Trophoblast cell (in vitro differentiated cells and primary cell): ENCODE data around the gene AATK.

Experiments used
- DNase-seq, 2 donors: peaks; one replicate each; pipeline ENCODE4 v3.0.0-alpha.2; 2016
- H2AFZ ChIP-seq: 2 replicates; pipeline ENCODE4 v1.6.1; 2013; ENCODE audit warnings: low read length, moderate library complexity, mild to moderate bottlenecking; ENCODE audit not compliant: insufficient read depth, poor library complexity
- H2AK5ac ChIP-seq: 2 replicates; pipeline ENCODE4 v1.6.1; 2013; ENCODE audit warnings: mild to moderate bottlenecking, low read length
- H2BK120ac ChIP-seq: 2 replicates; pipeline ENCODE4 v1.6.1; 2013; ENCODE audit warnings: low read length, mild to moderate bottlenecking, moderate library complexity; ENCODE audit not compliant: insufficient read depth, poor library complexity
- H2BK12ac ChIP-seq: 2 replicates; pipeline ENCODE4 v1.6.1; 2013; ENCODE audit warnings: mild to moderate bottlenecking, low read length, moderate library complexity
- H2BK5ac ChIP-seq: 2 replicates; pipeline ENCODE4 v1.6.1; 2013; ENCODE audit warnings: low read length, low read depth, moderate library complexity, mild to moderate bottlenecking; ENCODE audit not compliant: poor library complexity
- H3K14ac ChIP-seq: 2 replicates; pipeline ENCODE4 v1.6.1; 2013; ENCODE audit warnings: mild to moderate bottlenecking, low read length
- H3K18ac ChIP-seq: 2 replicates; pipeline ENCODE4 v1.6.1; 2013; ENCODE audit warnings: mild to moderate bottlenecking, low read length
- H3K23ac ChIP-seq: 2 replicates; pipeline ENCODE4 v1.6.1; 2013; ENCODE audit warnings: low read length
- H3K27ac ChIP-seq: 2 replicates; pipeline ENCODE4 v1.5.1; 2013; ENCODE audit warnings: low read depth, mild to moderate bottlenecking, inconsistent platforms, low read length, moderate library complexity
- H3K27me3 ChIP-seq: 2 replicates; pipeline ENCODE4 v1.6.1; 2013; ENCODE audit warnings: inconsistent platforms, mild to moderate bottlenecking, low read length, moderate library complexity; ENCODE audit not compliant: insufficient read depth
- H3K36me3 ChIP-seq, 2 experiments: 1 replicate in 1 of 2; 2 replicates in 1 of 2; pipeline ENCODE4 v1.6.1; 2013; ENCODE audit warnings: low read length in 2 of 2, mild to moderate bottlenecking in 2 of 2, moderate library complexity in 1 of 2; ENCODE audit not compliant: insufficient read depth in 2 of 2, control insufficient read depth in 1 of 2
- H3K4ac ChIP-seq: 2 replicates; pipeline ENCODE4 v1.6.1; 2013; ENCODE audit warnings: low read depth, mild to moderate bottlenecking, low read length, moderate library complexity
- H3K4me1 ChIP-seq, 2 experiments: 1 replicate in 1 of 2; 2 replicates in 1 of 2; pipeline ENCODE4 v1.6.1; 2013; ENCODE audit warnings: low read length in 2 of 2, mild to moderate bottlenecking in 2 of 2, moderate library complexity in 1 of 2; ENCODE audit not compliant: insufficient read depth in 2 of 2, control insufficient read depth in 1 of 2
- H3K4me2 ChIP-seq: 2 replicates; pipeline ENCODE4 v1.6.1; 2013; ENCODE audit warnings: inconsistent platforms, mild to moderate bottlenecking, low read length, moderate library complexity
- H3K4me3 ChIP-seq: 2 replicates; pipeline ENCODE4 v1.5.1; 2013; ENCODE audit warnings: mild to moderate bottlenecking, low read depth, low read length, inconsistent platforms
- H3K79me1 ChIP-seq: one replicate; pipeline ENCODE4 v1.6.1; 2013; ENCODE audit warnings: low read length
- H3K79me2 ChIP-seq: 2 replicates; pipeline ENCODE4 v1.6.1; 2013; ENCODE audit warnings: low read length, mild to moderate bottlenecking; ENCODE audit not compliant: control insufficient read depth, insufficient read depth, poor library complexity
- H3K9ac ChIP-seq: 2 replicates; pipeline ENCODE4 v1.6.1; 2013; ENCODE audit warnings: mild to moderate bottlenecking, low read length
- H3K9me3 ChIP-seq: 2 replicates; pipeline ENCODE4 v1.6.1; 2013; ENCODE audit warnings: low read depth, mild to moderate bottlenecking, control low read depth, inconsistent platforms, low read length; ENCODE audit not compliant: insufficient read depth
- H4K12ac ChIP-seq: 2 replicates; pipeline ENCODE4 v1.6.1; 2013; ENCODE audit warnings: low read depth, mild to moderate bottlenecking, low read length, moderate library complexity
- H4K8ac ChIP-seq: 2 replicates; pipeline ENCODE4 v1.6.1; 2013; ENCODE audit warnings: low read depth, mild to moderate bottlenecking, low read length, moderate library complexity
- H4K91ac ChIP-seq: one replicate; pipeline ENCODE4 v1.6.1; 2013; ENCODE audit warnings: low read depth, mild to moderate bottlenecking, low read length, moderate library complexity
- WGBS: extraction: QIAGEN DNeasy Blood & Tissue Kit; methylation state at CpG from one replicate; pipeline ENCODE4 v1.1.7; 2013; ENCODE audit warnings: missing lambda C conversion rate; ENCODE audit not compliant: insufficient read length, insufficient coverage; ENCODE audit errors: extremely low coverage; 5-methylcytosine and 5-hydroxymethylcytosine counted together

The AATK gene

DNA sequence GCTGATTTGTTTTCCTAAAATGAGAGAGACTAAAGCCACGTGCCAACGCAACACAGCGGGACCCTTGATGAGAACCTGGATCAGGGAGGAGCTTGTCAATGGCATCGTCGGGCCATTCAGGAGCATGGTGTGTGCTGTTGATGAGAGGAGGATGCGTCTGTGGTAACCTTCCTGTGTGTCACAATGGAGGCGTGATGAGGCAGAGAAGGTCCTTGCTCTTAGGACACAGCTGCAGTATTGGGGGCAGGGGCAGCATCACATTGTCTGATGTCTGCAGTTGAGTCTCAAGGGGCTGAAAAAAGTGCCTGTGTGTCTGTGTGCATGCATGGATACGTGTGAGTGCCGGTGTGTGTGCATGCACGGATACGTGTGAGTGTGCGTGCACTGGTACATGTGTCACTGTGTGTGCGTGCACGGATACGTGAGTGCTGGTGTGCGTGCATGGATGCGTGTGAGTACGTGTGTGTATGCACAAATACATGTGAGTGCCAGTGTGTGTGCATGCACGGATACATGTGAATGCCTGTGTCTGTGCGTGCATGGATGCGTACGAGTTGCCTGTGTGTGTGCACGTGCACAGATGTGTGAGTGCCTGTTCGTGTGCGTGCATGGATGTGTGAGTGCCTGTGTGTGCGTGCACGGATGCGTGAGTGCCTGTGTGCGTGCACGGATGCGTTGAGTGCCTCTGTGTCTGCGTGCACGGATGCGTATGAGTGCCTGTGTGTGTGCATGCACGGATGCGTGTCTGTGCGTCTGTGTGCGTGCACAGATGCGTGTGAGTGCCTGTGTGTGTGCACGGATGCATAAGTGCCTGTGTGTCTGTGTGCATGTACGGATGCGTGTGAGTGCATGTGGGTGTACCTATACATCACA lies 91.8 kb downstream of the AATK start:
- H4K8ac ChIP-seq = no peak overlapping the region
- H3K23ac ChIP-seq = no peak overlapping the region
- no peak overlapping the region for H2BK5ac ChIP-seq
- H2AK5ac ChIP-seq = no peak overlapping the region
- H2BK12ac ChIP-seq = no peak overlapping the region
- H2AFZ ChIP-seq = no peak overlapping the region
- H3K4me2 ChIP-seq = no peak overlapping the region
- H3K27me3 ChIP-seq = no peaks in the 10 kb centered on the region
- no peak overlapping the region for H4K91ac ChIP-seq
- no peaks in the 10 kb centered on the region for H3K79me1 ChIP-seq
- H3K4me3 ChIP-seq = peak overlapping the region; percentile 52
- no peak overlapping the region for H3K4ac ChIP-seq
- H3K4me1 ChIP-seq = peaks cover 9 to 10% of the 10 kb centered on the region in 2 experiments
- no peak for DNase-seq
- H3K14ac ChIP-seq = no peak overlapping the region
- no peak overlapping the region for H3K27ac ChIP-seq
- no peak overlapping the region for H3K18ac ChIP-seq
- H4K12ac ChIP-seq = no peak overlapping the region
- H3K9ac ChIP-seq = no peak overlapping the region
- peaks cover 17 to 19% of the 10 kb centered on the region in 2 experiments for H3K36me3 ChIP-seq
- H3K9me3 ChIP-seq = peaks cover 5% of the 10 kb centered on the region
- no peak overlapping the region for H2BK120ac ChIP-seq
- WGBS = no CpG with 5 or more reads among the region's 42 CpGs
- H3K79me2 ChIP-seq = no peaks in the 10 kb centered on the region

- Histone ChIP-seq H4K12ac (no peak overlapping the region), H3K27me3 (no peaks in the 10 kb centered on the region), H3K4me3 (no peak overlapping the region), H4K8ac (no peak overlapping the region), H3K79me2 (no peaks in the 10 kb centered on the region), H2BK12ac (no peak overlapping the region), H3K9ac (no peak overlapping the region), H2AFZ (no peak overlapping the region), H3K79me1 (no peaks in the 10 kb centered on the region), H3K14ac (no peak overlapping the region), H3K36me3 (peaks cover 32 to 36% of the 10 kb centered on the region in 2 experiments), H3K18ac (peak overlapping the region; percentile 16), H3K4me2 (no peak overlapping the region), H3K4me1 (peaks cover 9 to 10% of the 10 kb centered on the region in 2 experiments), H3K9me3 (peaks cover 5% of the 10 kb centered on the region), H2BK120ac (no peak overlapping the region), H3K4ac (no peak overlapping the region), H2AK5ac (no peak overlapping the region), H3K23ac (no peak overlapping the region), H4K91ac (peak overlapping the region; percentile 10), H3K27ac (peak overlapping the region; percentile 18), H2BK5ac (no peak overlapping the region)
- peak; percentile 80 to 84 for DNase-seq
- WGBS = no CpG with 5 or more reads among the region's 39 CpGs
These were observed 94.0 kb downstream of the AATK start for GRCh38 chr17:81071761-81072741.

DNA sequence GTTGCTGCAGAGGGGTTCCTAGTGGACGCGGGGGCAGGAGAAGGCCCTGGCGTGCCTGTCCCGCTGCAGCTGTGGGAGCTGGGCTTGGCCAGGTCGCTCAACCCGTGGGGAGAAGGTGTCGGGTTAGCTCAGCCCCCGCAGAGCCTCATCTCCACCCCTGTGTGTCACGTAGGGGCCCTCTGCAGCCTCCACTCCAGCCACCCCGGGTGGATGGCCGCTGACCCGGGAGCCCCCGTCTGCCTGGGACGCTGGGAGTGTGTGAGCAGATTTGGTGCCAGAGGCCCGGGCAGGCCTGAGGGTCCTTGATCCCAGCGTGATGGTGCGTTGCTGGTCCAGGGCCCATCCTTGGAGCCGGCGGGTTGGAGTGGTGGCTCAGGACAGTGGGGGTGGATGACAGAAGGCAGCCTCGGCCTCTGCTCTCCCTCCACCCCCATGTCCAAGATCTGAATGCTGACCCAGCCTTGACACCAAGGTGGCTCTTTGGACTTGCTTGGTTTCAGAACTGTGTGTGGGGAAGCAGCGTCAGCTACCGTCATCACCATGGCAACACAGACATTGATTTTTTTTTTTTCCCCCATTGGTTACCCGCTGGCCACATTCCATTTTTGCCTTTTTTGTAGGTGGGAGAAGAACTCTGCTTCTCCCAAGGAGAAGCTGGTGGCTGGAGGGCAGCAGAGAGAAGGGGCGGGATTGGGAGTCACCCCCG lies 95.3 kb downstream of the AATK start:
- H3K4me1 ChIP-seq = peaks cover 11% of the 10 kb centered on the region in 2 experiments
- no CpG with 5 or more reads among the region's 25 CpGs for WGBS
- DNase-seq = no peak

GRCh38 chr17:81069135-81069645 lies 96.8 kb downstream of the AATK start:
- no peak overlapping the region for H4K12ac ChIP-seq
- H3K4ac ChIP-seq = no peak overlapping the region
- peaks cover 26% of the 10 kb centered on the region in 2 experiments for H3K4me1 ChIP-seq
- H3K79me1 ChIP-seq = peaks cover 5% of the 10 kb centered on the region
- no peak overlapping the region for H2BK120ac ChIP-seq
- no peak overlapping the region for H2BK12ac ChIP-seq
- no peak overlapping the region for H3K27ac ChIP-seq
- H4K8ac ChIP-seq = no peak overlapping the region
- H3K14ac ChIP-seq = no peak overlapping the region
- no peaks in the 10 kb centered on the region for H3K27me3 ChIP-seq
- H2AFZ ChIP-seq = no peak overlapping the region
- H3K9ac ChIP-seq = no peak overlapping the region
- no peak overlapping the region for H3K4me3 ChIP-seq
- peaks cover 32 to 40% of the 10 kb centered on the region in 2 experiments for H3K36me3 ChIP-seq
- no CpG with 5 or more reads among the region's 23 CpGs for WGBS
- DNase-seq = peak in 1 of 2 donors; percentile 31
- peaks cover under 1% of the 10 kb centered on the region for H3K9me3 ChIP-seq
- H2AK5ac ChIP-seq = no peak overlapping the region
- no peak overlapping the region for H3K18ac ChIP-seq
- no peaks in the 10 kb centered on the region for H3K79me2 ChIP-seq
- H4K91ac ChIP-seq = no peak overlapping the region
- no peak overlapping the region for H3K23ac ChIP-seq
- no peak overlapping the region for H3K4me2 ChIP-seq
- H2BK5ac ChIP-seq = no peak overlapping the region

More for the DNA sequence above, 95.3 kb downstream of the AATK start:
- Histone ChIP-seq H3K4ac (no peak overlapping the region), H3K27ac (no peak overlapping the region), H2AK5ac (no peak overlapping the region), H3K23ac (no peak overlapping the region), H2BK5ac (no peak overlapping the region), H4K91ac (no peak overlapping the region), H3K4me2 (no peak overlapping the region), H2BK120ac (no peak overlapping the region), H3K4me3 (no peak overlapping the region), H2AFZ (no peak overlapping the region), H4K8ac (no peak overlapping the region), H3K9me3 (peaks cover 5% of the 10 kb centered on the region), H3K79me2 (no peaks in the 10 kb centered on the region), H3K18ac (no peak overlapping the region), H3K36me3 (peaks cover 37% of the 10 kb centered on the region in 2 experiments), H4K12ac (no peak overlapping the region), H3K79me1 (no peaks in the 10 kb centered on the region), H2BK12ac (no peak overlapping the region), H3K27me3 (no peaks in the 10 kb centered on the region), H3K14ac (no peak overlapping the region), H3K9ac (no peak overlapping the region)
